ENCODE data around the gene TBC1D22A. TPM values are rescaled to one million over a fixed set of nuclear protein-coding genes. Genes with fewer than 3 reads are reported as not detected.

Gene TBC1D22A
- polyA plus RNA-seq, 1 donor (not counting 4 experiments of a cell fraction or from before 2014, with no cell fraction given), result 20.9 TPM

- no peaks in the 10 kb centered on the region for H3K9me3 ChIP-seq (ENCODE audit: control insufficient read depth, low read depth, low read length)
- H2AFZ ChIP-seq (ENCODE audit: control insufficient read depth, low read length), result no peak overlapping the region
- no peaks in the 10 kb centered on the region for H3K36me3 ChIP-seq (ENCODE audit: control insufficient read depth in 2 of 2, extremely low read depth in 1 of 2, insufficient read depth in 2 of 2, low read length in 2 of 2)
- TF ChIP-seq EZH2 (IDR thresholded peaks at IDR 0.05; ENCODE audit: low read length), result no peak
- TF ChIP-seq, protein P1, sequence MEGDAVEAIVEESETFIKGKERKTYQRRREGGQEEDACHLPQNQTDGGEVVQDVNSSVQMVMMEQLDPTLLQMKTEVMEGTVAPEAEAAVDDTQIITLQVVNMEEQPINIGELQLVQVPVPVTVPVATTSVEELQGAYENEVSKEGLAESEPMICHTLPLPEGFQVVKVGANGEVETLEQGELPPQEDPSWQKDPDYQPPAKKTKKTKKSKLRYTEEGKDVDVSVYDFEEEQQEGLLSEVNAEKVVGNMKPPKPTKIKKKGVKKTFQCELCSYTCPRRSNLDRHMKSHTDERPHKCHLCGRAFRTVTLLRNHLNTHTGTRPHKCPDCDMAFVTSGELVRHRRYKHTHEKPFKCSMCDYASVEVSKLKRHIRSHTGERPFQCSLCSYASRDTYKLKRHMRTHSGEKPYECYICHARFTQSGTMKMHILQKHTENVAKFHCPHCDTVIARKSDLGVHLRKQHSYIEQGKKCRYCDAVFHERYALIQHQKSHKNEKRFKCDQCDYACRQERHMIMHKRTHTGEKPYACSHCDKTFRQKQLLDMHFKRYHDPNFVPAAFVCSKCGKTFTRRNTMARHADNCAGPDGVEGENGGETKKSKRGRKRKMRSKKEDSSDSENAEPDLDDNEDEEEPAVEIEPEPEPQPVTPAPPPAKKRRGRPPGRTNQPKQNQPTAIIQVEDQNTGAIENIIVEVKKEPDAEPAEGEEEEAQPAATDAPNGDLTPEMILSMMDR (optimal IDR thresholded peaks at IDR 0.05 in 1 of 3, IDR thresholded peaks at IDR 0.05 in 1 of 3, conservative IDR thresholded peaks at IDR 0.05 in 1 of 3; ENCODE audit: extremely low read depth in 1 of 3, insufficient read depth in 2 of 3, low read length in 3 of 3), result no peak
- H3K4me3 ChIP-seq (ENCODE audit: control insufficient read depth in 2 of 3, extremely low read depth in 1 of 3, insufficient read depth in 2 of 3, low read depth in 1 of 3, low read length in 3 of 3), result no peak overlapping the region
- H3K9ac ChIP-seq (ENCODE audit: control insufficient read depth, extremely low read depth, insufficient read depth, low read length), result no peak overlapping the region
- no peaks in the 10 kb centered on the region for H4K20me1 ChIP-seq (ENCODE audit: control insufficient read depth, extremely low read depth, insufficient read depth, low read length)
- dilution Hi-C loops (cut with MboI; ENCODE audit: extremely low pct_ligation_motif_present, low sequenced_read_pairs), result no loop called here
- FAIRE-seq, result no peak
- H3K79me2 ChIP-seq (ENCODE audit: control insufficient read depth, insufficient read depth, low read length), result no peaks in the 10 kb centered on the region
- no peak overlapping the region for H3K4me2 ChIP-seq (ENCODE audit: control insufficient read depth, extremely low read depth, insufficient read depth, low read depth, low read length)
- no peak for DNase-seq (ENCODE audit: low read depth, low spot score)
- peaks cover 16% of the 10 kb centered on the region for H3K27me3 ChIP-seq (ENCODE audit: control insufficient read depth, extremely low read depth, insufficient read depth, low read length)
- H3K27ac ChIP-seq (ENCODE audit: control insufficient read depth, insufficient read depth, low read length), result no peak overlapping the region
- H3K4me1 ChIP-seq (ENCODE audit: control insufficient read depth, extremely low read depth, insufficient read depth, low read length), result peaks cover 4% of the 10 kb centered on the region
- H3K9me1 ChIP-seq (ENCODE audit: control insufficient read depth, extremely low read depth, insufficient read depth, low read length), result no peaks in the 10 kb centered on the region
Observed at GRCh38 chr22:46744581-46744980, 17.9 kb upstream of the TBC1D22A start.

DNA sequence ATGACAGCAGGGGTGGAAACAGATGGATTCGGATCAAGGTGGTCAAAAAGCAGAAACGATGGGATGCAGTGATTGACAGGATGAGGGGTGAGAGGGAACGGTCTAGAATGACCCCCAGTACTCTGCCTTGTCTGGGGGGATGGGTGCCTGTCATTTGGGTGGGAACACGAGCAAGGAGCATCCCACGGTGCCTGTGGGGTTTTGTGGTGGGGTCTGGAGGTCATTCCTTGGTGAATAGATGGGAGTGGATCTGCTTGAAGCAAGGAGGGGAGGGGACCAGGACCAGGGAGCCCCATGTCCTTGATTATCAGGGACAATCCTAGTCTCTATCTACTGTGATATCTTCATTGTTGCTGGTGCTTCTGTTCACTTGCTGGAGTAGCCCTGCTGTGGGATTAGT lies 16.3 kb upstream of the TBC1D22A start:
- peaks cover 2% of the 10 kb centered on the region for H3K4me1 ChIP-seq (ENCODE audit: control insufficient read depth, extremely low read depth, insufficient read depth, low read length)
- peaks cover 16% of the 10 kb centered on the region for H3K27me3 ChIP-seq (ENCODE audit: control insufficient read depth, extremely low read depth, insufficient read depth, low read length)
- no peak overlapping the region for H3K4me2 ChIP-seq (ENCODE audit: control insufficient read depth, extremely low read depth, insufficient read depth, low read depth, low read length)
- H3K9me1 ChIP-seq (ENCODE audit: control insufficient read depth, extremely low read depth, insufficient read depth, low read length), result no peaks in the 10 kb centered on the region
- TF ChIP-seq, protein P1 (optimal IDR thresholded peaks at IDR 0.05 in 1 of 3, IDR thresholded peaks at IDR 0.05 in 1 of 3, conservative IDR thresholded peaks at IDR 0.05 in 1 of 3; ENCODE audit: extremely low read depth in 1 of 3, insufficient read depth in 2 of 3, low read length in 3 of 3), result no peak
- no peak for TF ChIP-seq EZH2 (IDR thresholded peaks at IDR 0.05; ENCODE audit: low read length)
- H4K20me1 ChIP-seq (ENCODE audit: control insufficient read depth, extremely low read depth, insufficient read depth, low read length), result no peaks in the 10 kb centered on the region
- no peak overlapping the region for H3K4me3 ChIP-seq (ENCODE audit: control insufficient read depth in 2 of 3, extremely low read depth in 1 of 3, insufficient read depth in 2 of 3, low read depth in 1 of 3, low read length in 3 of 3)
- no peaks in the 10 kb centered on the region for H3K79me2 ChIP-seq (ENCODE audit: control insufficient read depth, insufficient read depth, low read length)
- H3K27ac ChIP-seq (ENCODE audit: control insufficient read depth, insufficient read depth, low read length), result no peak overlapping the region
- H3K9me3 ChIP-seq (ENCODE audit: control insufficient read depth, low read depth, low read length), result no peaks in the 10 kb centered on the region
- dilution Hi-C loops (cut with MboI; ENCODE audit: extremely low pct_ligation_motif_present, low sequenced_read_pairs), result no loop called here
- no peaks in the 10 kb centered on the region for H3K36me3 ChIP-seq (ENCODE audit: control insufficient read depth in 2 of 2, extremely low read depth in 1 of 2, insufficient read depth in 2 of 2, low read length in 2 of 2)
- H3K9ac ChIP-seq (ENCODE audit: control insufficient read depth, extremely low read depth, insufficient read depth, low read length), result no peak overlapping the region
- no peak for DNase-seq (ENCODE audit: low read depth, low spot score)
- no peak for FAIRE-seq
- H2AFZ ChIP-seq (ENCODE audit: control insufficient read depth, low read length), result no peak overlapping the region

Measured in keratinocyte (primary cell).